ENCODE measurements around the gene NFKB1. TPM values are rescaled to one million over a fixed set of nuclear protein-coding genes. Genes with fewer than 3 reads are reported as not detected.

Gene NFKB1
- total RNA-seq, 4 donors from 2014 or later: 20.0 to 27.2 (median 22.7) TPM

DNA sequence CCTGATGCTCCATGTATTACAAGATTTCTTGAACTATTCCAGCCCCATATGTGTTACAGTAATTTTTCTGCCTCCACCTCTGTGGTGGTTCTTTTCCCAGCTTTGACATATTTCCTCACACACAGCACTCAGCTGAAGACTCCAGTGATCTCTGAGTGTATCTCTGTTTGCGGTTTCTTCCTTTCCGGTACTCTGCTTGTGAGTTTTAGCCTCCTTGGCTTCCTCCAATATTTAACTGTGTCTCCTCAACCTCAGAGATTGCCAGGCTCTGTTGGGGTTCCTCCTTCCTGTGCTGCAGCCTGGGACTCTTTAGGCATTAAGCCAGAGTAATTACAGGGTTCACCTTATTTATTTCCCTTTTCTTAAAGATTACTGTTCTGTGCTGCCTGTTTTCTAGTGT is 73.2 kb downstream of the NFKB1 start:
- no peak overlapping the region for H3K4me3 ChIP-seq
- no peak for ATAC-seq

DNA sequence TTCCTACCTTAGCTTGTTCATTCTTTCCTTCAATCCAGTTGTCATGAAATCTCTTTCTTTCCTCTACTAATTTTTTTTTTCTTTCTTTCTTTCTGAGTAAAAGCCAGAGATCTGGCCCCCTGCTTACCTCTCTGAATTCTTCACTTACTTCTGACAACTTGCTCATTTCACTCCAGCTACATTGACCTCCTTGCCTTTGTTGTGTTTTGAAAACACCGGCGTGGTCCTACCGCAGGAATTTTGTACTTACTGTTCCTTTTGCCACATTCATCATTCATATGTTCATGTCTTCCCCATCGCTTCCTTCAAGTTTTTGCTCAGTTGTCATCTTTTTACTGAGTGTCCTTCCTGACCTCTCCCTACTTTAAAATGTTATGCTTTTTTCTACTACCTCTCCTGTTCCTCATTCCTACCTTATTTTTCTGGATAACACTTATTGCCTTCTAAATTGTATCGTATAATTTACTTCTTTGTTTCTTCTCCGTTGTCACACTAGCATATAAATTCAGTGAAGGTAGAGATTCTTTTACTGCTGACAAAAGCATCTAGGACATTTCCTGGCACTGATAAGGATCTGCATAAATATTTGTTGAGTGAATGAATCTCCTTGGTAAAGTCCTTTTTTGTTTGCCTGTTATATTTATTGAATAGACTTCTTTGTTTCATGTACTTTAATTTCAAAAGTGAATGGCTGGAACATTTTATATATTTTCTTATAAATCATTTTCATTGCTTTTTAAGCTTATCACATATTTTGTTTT is 74.4 kb downstream of the NFKB1 start:
- H3K9me3 ChIP-seq: no peaks in the 10 kb centered on the region
- H3K4me1 ChIP-seq: no peaks in the 10 kb centered on the region
- H3K27ac ChIP-seq: no peak overlapping the region
- ATAC-seq (no peak), DNase-seq (no peak)
- intact Hi-C loops (cut with DNase I; ENCODE audit: low total_unique reads) (no loop called here), in situ Hi-C loops (cut with MboI; ENCODE audit: low sequenced_read_pairs in 4 of 4) (no loop called here)
- peaks cover 0 to 36% of the 10 kb centered on the region in 2 donors for H3K36me3 ChIP-seq
- TF ChIP-seq, protein P1, sequence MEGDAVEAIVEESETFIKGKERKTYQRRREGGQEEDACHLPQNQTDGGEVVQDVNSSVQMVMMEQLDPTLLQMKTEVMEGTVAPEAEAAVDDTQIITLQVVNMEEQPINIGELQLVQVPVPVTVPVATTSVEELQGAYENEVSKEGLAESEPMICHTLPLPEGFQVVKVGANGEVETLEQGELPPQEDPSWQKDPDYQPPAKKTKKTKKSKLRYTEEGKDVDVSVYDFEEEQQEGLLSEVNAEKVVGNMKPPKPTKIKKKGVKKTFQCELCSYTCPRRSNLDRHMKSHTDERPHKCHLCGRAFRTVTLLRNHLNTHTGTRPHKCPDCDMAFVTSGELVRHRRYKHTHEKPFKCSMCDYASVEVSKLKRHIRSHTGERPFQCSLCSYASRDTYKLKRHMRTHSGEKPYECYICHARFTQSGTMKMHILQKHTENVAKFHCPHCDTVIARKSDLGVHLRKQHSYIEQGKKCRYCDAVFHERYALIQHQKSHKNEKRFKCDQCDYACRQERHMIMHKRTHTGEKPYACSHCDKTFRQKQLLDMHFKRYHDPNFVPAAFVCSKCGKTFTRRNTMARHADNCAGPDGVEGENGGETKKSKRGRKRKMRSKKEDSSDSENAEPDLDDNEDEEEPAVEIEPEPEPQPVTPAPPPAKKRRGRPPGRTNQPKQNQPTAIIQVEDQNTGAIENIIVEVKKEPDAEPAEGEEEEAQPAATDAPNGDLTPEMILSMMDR (IDR thresholded peaks at IDR 0.05 in 4 of 5, conservative IDR thresholded peaks at IDR 0.05 in 1 of 5): no peak
- no peak for TF ChIP-seq POLR2A (IDR thresholded peaks at IDR 0.05)
- no peaks in the 10 kb centered on the region for H3K27me3 ChIP-seq
- no peak overlapping the region for H3K4me3 ChIP-seq

More for the DNA sequence above, 73.2 kb downstream of the NFKB1 start:
- Histone ChIP-seq H3K36me3 (peaks cover 0 to 26% of the 10 kb centered on the region in 2 donors), H3K27ac (no peak overlapping the region), H3K9me3 (no peaks in the 10 kb centered on the region), H3K27me3 (no peaks in the 10 kb centered on the region), H3K4me1 (no peaks in the 10 kb centered on the region)
- TF ChIP-seq POLR2A (IDR thresholded peaks at IDR 0.05): no peak
- intact Hi-C loops (cut with DNase I; ENCODE audit: low total_unique reads) (no loop called here), in situ Hi-C loops (cut with MboI; ENCODE audit: low sequenced_read_pairs in 4 of 4) (no loop called here)
- DNase-seq: no peak

DNA sequence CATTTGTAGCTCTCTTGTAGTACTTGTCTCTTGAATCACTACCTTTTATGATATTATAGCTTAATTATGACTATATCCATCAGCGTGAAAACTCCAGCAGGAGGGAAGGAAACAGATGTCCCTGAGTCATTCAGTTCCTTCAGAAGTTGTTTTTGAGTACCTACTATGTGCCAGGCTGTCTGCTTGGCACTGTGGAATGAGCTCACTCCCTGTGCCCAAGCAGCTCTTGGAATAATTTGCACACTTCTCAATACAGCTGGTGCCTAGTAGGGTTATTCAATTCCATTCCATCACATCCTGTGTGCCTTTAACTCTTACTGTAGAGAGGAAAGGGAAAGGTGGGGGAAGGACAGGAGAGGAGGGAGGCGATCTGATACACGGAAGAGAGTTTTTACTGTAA is 77.1 kb downstream of the NFKB1 start:
- ATAC-seq (no peak), DNase-seq (no peak)
- Histone ChIP-seq H3K27ac (no peak overlapping the region), H3K27me3 (no peaks in the 10 kb centered on the region), H3K4me1 (no peaks in the 10 kb centered on the region), H3K36me3 (peaks cover 0 to 61% of the 10 kb centered on the region in 2 donors), H3K4me3 (no peak overlapping the region), H3K9me3 (no peaks in the 10 kb centered on the region)
- intact Hi-C loops (cut with DNase I; ENCODE audit: low total_unique reads) (no loop called here), in situ Hi-C loops (cut with MboI; ENCODE audit: low sequenced_read_pairs in 4 of 4) (no loop called here)
- no peak for TF ChIP-seq POLR2A (IDR thresholded peaks at IDR 0.05)
- TF ChIP-seq, protein P1 (IDR thresholded peaks at IDR 0.05 in 4 of 5, conservative IDR thresholded peaks at IDR 0.05 in 1 of 5): no peak

DNA sequence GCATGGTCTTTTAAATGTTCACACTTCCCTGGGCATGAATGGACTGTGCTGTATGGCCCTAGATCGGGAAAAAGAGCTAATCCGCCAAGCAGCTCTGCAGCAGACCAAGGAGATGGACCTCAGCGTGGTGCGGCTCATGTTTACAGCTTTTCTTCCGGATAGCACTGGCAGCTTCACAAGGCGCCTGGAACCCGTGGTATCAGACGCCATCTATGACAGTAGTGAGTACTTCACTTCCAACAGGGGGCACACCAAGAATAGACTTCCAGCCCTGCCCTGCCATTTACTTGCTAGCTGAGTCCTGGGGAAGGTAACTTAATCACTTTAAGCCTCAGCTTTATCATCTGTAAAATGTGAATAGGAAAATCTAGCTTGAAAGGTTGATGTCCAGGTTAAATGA is 77.7 kb downstream of the NFKB1 start:
- in situ Hi-C loops (cut with MboI; ENCODE audit: low sequenced_read_pairs in 4 of 4): no loop called here
- H3K36me3 ChIP-seq: peaks cover 0 to 67% of the 10 kb centered on the region in 2 donors
- intact Hi-C loops (cut with DNase I; ENCODE audit: low total_unique reads): no loop called here

DNA sequence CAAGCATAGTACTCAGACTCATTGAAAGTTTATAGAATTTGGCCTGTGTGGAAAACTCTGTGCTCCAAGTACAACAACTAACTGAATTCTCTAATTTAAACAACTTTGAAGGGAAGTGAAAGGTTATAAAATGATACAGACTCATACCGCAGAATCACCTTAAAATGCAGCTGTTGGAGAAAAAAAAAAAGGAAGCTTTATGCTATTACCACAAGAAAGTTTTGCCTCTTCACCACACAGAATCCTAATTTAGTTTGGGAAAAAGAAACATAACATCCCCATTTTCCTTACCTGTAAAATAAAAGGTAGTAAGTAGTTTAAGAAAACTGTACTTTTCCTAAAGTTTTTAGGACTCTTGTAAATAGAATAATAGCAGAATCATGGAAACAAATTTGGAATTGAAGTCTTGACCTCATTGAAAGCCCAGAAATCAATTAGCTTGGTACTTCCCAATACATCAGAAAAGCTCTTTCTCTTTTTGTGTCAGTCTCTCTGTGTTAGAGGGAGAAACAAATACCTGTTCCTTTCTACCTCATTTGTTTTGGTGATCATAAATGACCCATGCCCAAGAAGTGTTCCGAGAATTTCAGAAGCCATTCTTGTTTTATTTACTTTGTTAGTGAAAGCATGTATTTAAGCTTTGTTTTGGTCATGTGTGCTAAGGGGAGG is 78.8 kb downstream of the NFKB1 start:
- no peaks in the 10 kb centered on the region for H3K4me1 ChIP-seq
- peaks cover 0 to 75% of the 10 kb centered on the region in 2 donors for H3K36me3 ChIP-seq
- intact Hi-C loops (cut with DNase I; ENCODE audit: low total_unique reads): no loop called here
- in situ Hi-C loops (cut with MboI; ENCODE audit: low sequenced_read_pairs in 4 of 4): no loop called here
- no peak overlapping the region for H3K4me3 ChIP-seq
- ATAC-seq (no peak), DNase-seq (no peak)
- H3K27me3 ChIP-seq: no peaks in the 10 kb centered on the region
- H3K9me3 ChIP-seq: no peaks in the 10 kb centered on the region
- no peak overlapping the region for H3K27ac ChIP-seq
- TF ChIP-seq, protein P1 (IDR thresholded peaks at IDR 0.05 in 4 of 5, conservative IDR thresholded peaks at IDR 0.05 in 1 of 5): no peak
- TF ChIP-seq POLR2A (IDR thresholded peaks at IDR 0.05): no peak

More for the DNA sequence above, 77.7 kb downstream of the NFKB1 start:
- no peaks in the 10 kb centered on the region for H3K27me3 ChIP-seq
- no peak overlapping the region for H3K4me3 ChIP-seq
- no peaks in the 10 kb centered on the region for H3K4me1 ChIP-seq
- no peak for TF ChIP-seq POLR2A (IDR thresholded peaks at IDR 0.05)
- TF ChIP-seq, protein P1 (IDR thresholded peaks at IDR 0.05 in 4 of 5, conservative IDR thresholded peaks at IDR 0.05 in 1 of 5): no peak
- DNase-seq (no peak), ATAC-seq (no peak)
- no peak overlapping the region for H3K27ac ChIP-seq
- no peaks in the 10 kb centered on the region for H3K9me3 ChIP-seq
